ENCODE data around the gene PAN3.

PAN3 gene

GRCh38 chr13:28337166-28338005 lies 199.0 kb downstream of the PAN3 start:
- DNase-seq (ENCODE audit: low read depth in 2 of 2): no peak

GRCh38 chr13:28338006-28338574 lies 199.7 kb downstream of the PAN3 start:
- no peak for DNase-seq (ENCODE audit: low read depth in 2 of 2)

- DNase-seq (ENCODE audit: low read depth in 2 of 2): no peak
Observed at GRCh38 chr13:28338742-28339141, 200.4 kb downstream of the PAN3 start.

GRCh38 chr13:28339419-28339818 lies 201.1 kb downstream of the PAN3 start:
- DNase-seq (ENCODE audit: low read depth in 2 of 2): no peak

- no peak for DNase-seq (ENCODE audit: low read depth in 2 of 2)
Observed at GRCh38 chr13:28340272-28340793, 202.0 kb downstream of the PAN3 start.

- no peak for DNase-seq (ENCODE audit: low read depth in 2 of 2)
Observed at GRCh38 chr13:28342251-28342650, 203.9 kb downstream of the PAN3 start.

GRCh38 chr13:28344163-28344562 lies 205.8 kb downstream of the PAN3 start:
- no peak for DNase-seq (ENCODE audit: low read depth in 2 of 2)

Measured in activated CD8-positive, alpha-beta memory T cell treated with anti-CD3 and anti-CD28 coated beads for 4 hours (primary cell).